OCI-LY7 (cell line): ENCODE data around the gene RTKN. TPM values are rescaled to one million over a fixed set of nuclear protein-coding genes. Genes with fewer than 3 reads are reported as not detected.

Experiments used
- BruUV-seq: library from RNA; stranded (reverse); fragments of 400-500 nt; replicated peaks from 2 replicates; lab custom pipeline; 2021; lab: Mats Ljungman, UMichigan
- CTCF ChIA-PET: fragments of 300-600 bp; sonication (Branson Sonifier 250); formaldehyde crosslinking; loops from one replicate; lab custom pipeline; 2022; ENCODE audit warnings: antibody characterized with exemption; ENCODE audit not compliant: unreplicated experiment; lab: Charles Lee
- POLR2A ChIA-PET: fragments of 300-600 bp; sonication (Branson Sonifier 250); formaldehyde crosslinking; loops from one replicate; lab custom pipeline; 2022; ENCODE audit warnings: antibody characterized with exemption; lab: Charles Lee
- DNase-seq: peaks from one replicate; pipeline ENCODE4 v3.0.0-alpha.2; 2015; ENCODE audit warnings: low spot score
- H2AFZ ChIP-seq: fragments of 200-600 bp; sonication (generic), shearing (Covaris generic); 2 replicates; pipeline ENCODE4 v1.6.1; 2014; ENCODE audit warnings: mild to moderate bottlenecking, antibody characterized with exemption, low read length, moderate library complexity
- H3K27ac ChIP-seq: fragments of 200-600 bp; sonication (generic); 2 replicates; pipeline ENCODE4 v1.5.1; 2014; ENCODE audit warnings: mixed run types, low read depth, mild to moderate bottlenecking, moderate library complexity, low read length, inconsistent platforms; ENCODE audit not compliant: poor library complexity, severe bottlenecking
- H3K36me3 ChIP-seq: fragments of 200-600 bp; sonication (generic); 2 replicates; pipeline ENCODE4 v1.6.1; 2014; ENCODE audit warnings: mild to moderate bottlenecking, antibody characterized with exemption, low read length, moderate library complexity, mixed read lengths; ENCODE audit not compliant: insufficient read depth
- H3K4me1 ChIP-seq: fragments of 200-600 bp; sonication (generic); 2 replicates; pipeline ENCODE4 v1.5.1; 2014; ENCODE audit warnings: mild to moderate bottlenecking, low read length; ENCODE audit not compliant: insufficient read depth, poor library complexity, severe bottlenecking
- H3K4me2 ChIP-seq: fragments of 200-600 bp; sonication (generic); 2 replicates; pipeline ENCODE4 v1.6.1; 2014; ENCODE audit warnings: mild to moderate bottlenecking, low read length
- H3K4me3 ChIP-seq: fragments of 200-600 bp; sonication (generic); 2 replicates; pipeline ENCODE4 v1.5.1; 2014; ENCODE audit warnings: mild to moderate bottlenecking, low read depth, low read length; ENCODE audit not compliant: poor library complexity, severe bottlenecking
- H3K79me2 ChIP-seq: fragments of 200-600 bp; sonication (generic); 2 replicates; pipeline ENCODE4 v1.6.1; 2016; ENCODE audit warnings: low read depth, mild to moderate bottlenecking, low read length, moderate library complexity, mixed read lengths; ENCODE audit not compliant: insufficient read depth
- H3K9me2 ChIP-seq: fragments of 200-600 bp; sonication (generic); 2 replicates; pipeline ENCODE4 v1.6.1; 2016; ENCODE audit warnings: mild to moderate bottlenecking, low read length, mixed read lengths; ENCODE audit not compliant: insufficient read depth
- H3K9me3 ChIP-seq: fragments of 200-600 bp; sonication (generic); 2 replicates; pipeline ENCODE4 v1.6.1; 2014; ENCODE audit warnings: mild to moderate bottlenecking, mixed run types, low read length, mixed read lengths
- H4K20me1 ChIP-seq: fragments of 200-600 bp; sonication (generic); 2 replicates; pipeline ENCODE4 v1.6.1; 2014; ENCODE audit warnings: mild to moderate bottlenecking, antibody characterized with exemption, low read length, moderate library complexity, mixed read lengths; ENCODE audit not compliant: insufficient read depth
- EZH2phosphoT487 ChIP-seq: fragments of 200-600 bp; sonication (generic); IDR thresholded peaks from 2 replicates; pipeline ENCODE4 v1.6.1; 2018; ENCODE audit warnings: low read depth, borderline replicate concordance, mild to moderate bottlenecking, mixed run types, antibody characterized with exemption, low read length, moderate library complexity, mixed read lengths
- intact Hi-C: fragments of 100-400 bp; cut with micrococcal nuclease; formaldehyde crosslinking; loops from one replicate; pipeline ENCODE4 v1.10.0; 2022; ENCODE audit not compliant: unreplicated experiment
- total RNA-seq, 2 experiments: library from RNA; depleted of rRNA in 1 of 2; stranded (reverse); fragments of >200 nt in 1 of 2; shearing (Covaris generic) in 1 of 2; gene quantifications; 2 replicates each; pipeline ENCODE4 v1.2.3, GENCODE V29; 2014 to 2022
- TF ChIP-seq, protein P1 (sequence below): fragments of 200-600 bp; sonication (generic); conservative IDR thresholded peaks from 2 replicates; pipeline ENCODE4 v1.5.1; 2014; ENCODE audit warnings: mild to moderate bottlenecking, antibody characterized with exemption, low read length, moderate library complexity, mixed read lengths

The RTKN gene
- total RNA-seq, 2 experiments from 2014 or later, result 2.3 to 7.7 TPM

DNA sequence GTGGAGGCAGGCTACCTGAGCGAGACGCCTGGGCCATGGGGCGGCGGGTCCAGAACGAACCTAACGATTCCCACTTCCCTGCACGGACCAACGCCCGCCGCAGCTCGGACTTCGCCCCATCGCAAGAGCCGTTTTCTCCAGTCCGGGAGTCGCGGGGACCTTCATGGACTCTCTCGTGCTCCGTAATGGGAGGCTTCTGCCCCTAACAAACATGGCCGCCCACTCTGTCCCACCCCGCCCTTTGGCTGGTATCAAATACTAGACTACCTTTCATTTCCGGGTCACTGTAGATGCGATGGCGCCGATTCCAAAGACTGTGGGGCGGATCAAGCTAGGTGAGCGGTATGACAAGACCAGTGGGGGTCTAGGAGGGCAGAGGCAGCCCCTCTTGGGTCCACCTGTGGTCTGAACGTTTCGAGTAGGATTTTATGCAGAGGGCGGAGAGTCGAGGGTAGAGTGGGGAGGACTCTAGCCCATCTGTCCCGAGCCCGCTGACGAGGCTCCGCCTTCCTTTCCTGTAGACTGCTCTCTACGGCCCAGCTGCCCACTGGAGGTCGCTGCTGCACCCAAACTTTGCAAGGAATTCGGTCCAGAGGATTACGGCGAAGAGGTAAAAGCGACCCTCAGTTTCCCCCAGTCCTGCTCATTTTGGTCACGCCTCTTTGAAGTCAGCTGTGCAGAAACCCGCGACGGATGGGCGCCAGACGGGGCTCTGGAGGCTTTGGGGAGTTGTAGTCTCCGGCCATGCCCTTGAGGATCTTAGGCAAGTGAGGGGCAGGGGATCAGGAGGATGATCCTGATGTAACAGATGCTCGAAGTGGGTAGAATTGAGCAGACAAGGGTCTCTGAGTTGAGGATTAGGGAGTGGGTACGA, 41.3 kb upstream of the RTKN start, which contains the start of the genes CCDC142 and TTC31:
CCDC142 (minus strand) TSS at position 198 of the 874 bp plus-strand sequence; CDS start at position 37, 161 bp downstream.
TTC31 (plus strand) TSS at position 281 of the 874 bp plus-strand sequence; CDS start at position 296, 15 bp downstream.
- H3K79me2 ChIP-seq, result peaks cover 28% of the 10 kb centered on the region
- H3K9me3 ChIP-seq, result no peaks in the 10 kb centered on the region
- peak within 1 kb of the TSS; percentile 63 for H2AFZ ChIP-seq
- H3K4me1 ChIP-seq, result peaks cover 18% of the 10 kb centered on the region
- intact Hi-C loops, result loop anchor here (1.0 kb wide), 5 partner anchors 24 to 233 kb away; partner anchors contain the start of genes AUP1, HTRA2 and PCGF1
- POLR2A ChIA-PET, result interaction anchor here (0.7 to 5.1 kb wide), 10 partner anchors 11 to 104 kb away, joined by 3 to 25 read pairs (median 4); partner anchors contain the start of genes AUP1, HTRA2, MRPL53 and WBP1
- CTCF ChIA-PET, result interaction anchor here (0.5 to 4.1 kb wide), 3 partner anchors 29 to 75 kb away, joined by 3 to 18 read pairs (median 3); partner anchors contain the start of genes AUP1 and HTRA2
- TSS peak; percentile 93 for BruUV-seq
- TF ChIP-seq EZH2phosphoT487, result no peak
- TF ChIP-seq, protein P1, sequence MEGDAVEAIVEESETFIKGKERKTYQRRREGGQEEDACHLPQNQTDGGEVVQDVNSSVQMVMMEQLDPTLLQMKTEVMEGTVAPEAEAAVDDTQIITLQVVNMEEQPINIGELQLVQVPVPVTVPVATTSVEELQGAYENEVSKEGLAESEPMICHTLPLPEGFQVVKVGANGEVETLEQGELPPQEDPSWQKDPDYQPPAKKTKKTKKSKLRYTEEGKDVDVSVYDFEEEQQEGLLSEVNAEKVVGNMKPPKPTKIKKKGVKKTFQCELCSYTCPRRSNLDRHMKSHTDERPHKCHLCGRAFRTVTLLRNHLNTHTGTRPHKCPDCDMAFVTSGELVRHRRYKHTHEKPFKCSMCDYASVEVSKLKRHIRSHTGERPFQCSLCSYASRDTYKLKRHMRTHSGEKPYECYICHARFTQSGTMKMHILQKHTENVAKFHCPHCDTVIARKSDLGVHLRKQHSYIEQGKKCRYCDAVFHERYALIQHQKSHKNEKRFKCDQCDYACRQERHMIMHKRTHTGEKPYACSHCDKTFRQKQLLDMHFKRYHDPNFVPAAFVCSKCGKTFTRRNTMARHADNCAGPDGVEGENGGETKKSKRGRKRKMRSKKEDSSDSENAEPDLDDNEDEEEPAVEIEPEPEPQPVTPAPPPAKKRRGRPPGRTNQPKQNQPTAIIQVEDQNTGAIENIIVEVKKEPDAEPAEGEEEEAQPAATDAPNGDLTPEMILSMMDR, result peak; percentile 95
- H3K27ac ChIP-seq, result peak within 1 kb of the TSS; percentile 80
- no peaks in the 10 kb centered on the region for H4K20me1 ChIP-seq
- no peaks in the 10 kb centered on the region for H3K9me2 ChIP-seq
- peak; percentile 95 for DNase-seq
- H3K36me3 ChIP-seq, result peaks cover 38% of the 10 kb centered on the region
- peak within 1 kb of the TSS; percentile 78 for H3K4me3 ChIP-seq
- peak within 1 kb of the TSS; percentile 90 for H3K4me2 ChIP-seq

DNA sequence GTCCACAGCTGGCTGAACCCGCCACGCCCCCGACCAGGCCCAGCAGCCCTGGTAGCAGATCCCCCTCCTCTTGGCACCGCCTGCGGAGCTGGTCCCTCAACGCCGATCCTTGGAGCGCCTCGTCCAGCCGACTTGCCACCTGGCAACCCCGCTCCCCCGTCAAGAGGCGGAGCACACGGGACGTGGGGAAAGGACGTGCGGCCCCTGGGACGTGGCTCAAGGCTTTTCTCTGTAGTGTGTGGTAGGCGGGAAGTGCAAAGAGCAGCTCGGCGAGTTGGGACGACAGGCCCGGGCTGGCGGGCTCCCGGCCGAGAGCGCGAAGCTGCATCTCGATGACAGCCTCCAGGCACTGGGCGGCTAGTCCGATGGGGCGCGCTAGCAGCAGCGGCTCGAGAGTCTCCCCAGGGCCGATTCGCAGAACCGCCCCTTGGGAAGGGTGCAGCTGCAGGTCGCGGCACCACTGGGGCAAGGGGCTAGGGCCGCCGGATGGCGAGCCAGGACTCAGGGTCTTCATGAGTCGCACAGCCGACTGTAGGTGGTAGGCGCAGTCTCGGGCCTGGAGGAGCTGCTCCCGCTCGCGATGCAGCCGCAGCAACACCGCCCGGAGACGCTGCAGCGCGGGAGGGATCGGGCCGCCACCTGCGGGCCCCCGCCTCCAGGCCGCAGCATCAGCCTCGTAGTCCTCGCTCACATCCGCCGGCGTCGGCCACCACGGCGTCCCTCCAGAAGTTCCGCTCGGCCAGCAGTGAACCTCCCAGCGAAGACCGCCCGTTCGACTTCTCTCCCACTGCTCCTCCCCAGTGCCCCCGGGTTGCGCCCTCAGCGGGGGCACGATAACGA, 40.4 kb upstream of the RTKN start:
- peak overlapping the region; percentile 63 for H2AFZ ChIP-seq
- H4K20me1 ChIP-seq, result no peaks in the 10 kb centered on the region
- peak overlapping the region; percentile 90 for H3K4me2 ChIP-seq
- no peaks in the 10 kb centered on the region for H3K9me3 ChIP-seq
- POLR2A ChIA-PET, result interaction anchor here (0.8 to 5.1 kb wide), 9 partner anchors 10 to 103 kb away, joined by 3 to 25 read pairs (median 6); partner anchors contain the start of genes AUP1, HTRA2, INO80B and MRPL53
- intact Hi-C loops, result no loop called here
- peak; percentile 76 for DNase-seq
- H3K27ac ChIP-seq, result peak overlapping the region; percentile 80
- H3K4me1 ChIP-seq, result peaks cover 18% of the 10 kb centered on the region
- peak overlapping the region; percentile 78 for H3K4me3 ChIP-seq
- CTCF ChIA-PET, result interaction anchor here (4.1 kb wide), 1 partner anchor 49 kb away, joined by 18 read pairs; the partner anchor contains the start of genes AUP1 and HTRA2
- TSS peak; percentile 66 for BruUV-seq
- TF ChIP-seq EZH2phosphoT487, result no peak
- TF ChIP-seq, protein P1, result no peak
- peaks cover 44% of the 10 kb centered on the region for H3K36me3 ChIP-seq
- H3K79me2 ChIP-seq, result peaks cover 28% of the 10 kb centered on the region
- H3K9me2 ChIP-seq, result no peaks in the 10 kb centered on the region
